ENCODE data around the gene REST. TPM values are rescaled to one million over a fixed set of nuclear protein-coding genes. Genes with fewer than 3 reads are reported as not detected.

REST gene
- total and polyA plus RNA-seq, 2 of the 8 experiments (the other 6 are each of a cell fraction or from before 2014, with no cell fraction given), result 10.2 to 66.3 TPM

- TF ChIP-seq SIN3A (conservative IDR thresholded peaks at IDR 0.05 in 1 of 2, IDR thresholded peaks at IDR 0.05 in 1 of 2; ENCODE audit: low read depth in 1 of 2, low read length in 2 of 2) (peak; percentile 38 to 47; a peak in 1 of 4 replicates), MAFK (IDR thresholded peaks at IDR 0.05; ENCODE audit: low read depth, low read length) (no peak), HDAC6 (IDR thresholded peaks at IDR 0.05; ENCODE audit: low read depth, low read length) (no peak), MAX (IDR thresholded peaks at IDR 0.05) (peak; percentile 40; the same call in 1 of the 2 replicates), SAP30 (IDR thresholded peaks at IDR 0.05; ENCODE audit: insufficient read depth, insufficient replicate concordance, low read length) (no peak), EP300 (IDR thresholded peaks at IDR 0.05; ENCODE audit: borderline replicate concordance in 1 of 2, low read depth in 2 of 2, low read length in 2 of 2) (no peak), ASH2L (IDR thresholded peaks at IDR 0.05; ENCODE audit: low read length) (peak; percentile 53), HDAC2 (IDR thresholded peaks at IDR 0.05; ENCODE audit: borderline replicate concordance in 1 of 2, low read depth in 2 of 2, low read length in 2 of 2) (peak in 1 of 2 experiments; percentile 81; a peak in 2 of 4 replicates), TAF1 (IDR thresholded peaks at IDR 0.05; ENCODE audit: low read depth, low read length) (peak; percentile 37; the same call in 1 of the 2 replicates), CHD1 (IDR thresholded peaks at IDR 0.05; ENCODE audit: low read depth, low read length) (no peak), SP4 (IDR thresholded peaks at IDR 0.05; ENCODE audit: low read length) (no peak), BCL11A (IDR thresholded peaks at IDR 0.05; ENCODE audit: low read depth in 2 of 2, low read length in 2 of 2) (no peak), SUZ12 (IDR thresholded peaks at IDR 0.05; ENCODE audit: low read length) (no peak), KDM1A (IDR thresholded peaks at IDR 0.05; ENCODE audit: borderline replicate concordance, low read length) (no peak), SP1 (IDR thresholded peaks at IDR 0.05; ENCODE audit: low read depth, low read length) (no peak), POLR2AphosphoS5 (IDR thresholded peaks at IDR 0.05; ENCODE audit: low read depth, low read length) (0 out of 2 replicates have a peak, but pooled peaks have one; percentile 31), PHF8 (conservative IDR thresholded peaks at IDR 0.05; ENCODE audit: low read depth, low read length) (peak; percentile 31; the same call in 1 of the 2 replicates)
- TF ChIP-seq, protein P1, sequence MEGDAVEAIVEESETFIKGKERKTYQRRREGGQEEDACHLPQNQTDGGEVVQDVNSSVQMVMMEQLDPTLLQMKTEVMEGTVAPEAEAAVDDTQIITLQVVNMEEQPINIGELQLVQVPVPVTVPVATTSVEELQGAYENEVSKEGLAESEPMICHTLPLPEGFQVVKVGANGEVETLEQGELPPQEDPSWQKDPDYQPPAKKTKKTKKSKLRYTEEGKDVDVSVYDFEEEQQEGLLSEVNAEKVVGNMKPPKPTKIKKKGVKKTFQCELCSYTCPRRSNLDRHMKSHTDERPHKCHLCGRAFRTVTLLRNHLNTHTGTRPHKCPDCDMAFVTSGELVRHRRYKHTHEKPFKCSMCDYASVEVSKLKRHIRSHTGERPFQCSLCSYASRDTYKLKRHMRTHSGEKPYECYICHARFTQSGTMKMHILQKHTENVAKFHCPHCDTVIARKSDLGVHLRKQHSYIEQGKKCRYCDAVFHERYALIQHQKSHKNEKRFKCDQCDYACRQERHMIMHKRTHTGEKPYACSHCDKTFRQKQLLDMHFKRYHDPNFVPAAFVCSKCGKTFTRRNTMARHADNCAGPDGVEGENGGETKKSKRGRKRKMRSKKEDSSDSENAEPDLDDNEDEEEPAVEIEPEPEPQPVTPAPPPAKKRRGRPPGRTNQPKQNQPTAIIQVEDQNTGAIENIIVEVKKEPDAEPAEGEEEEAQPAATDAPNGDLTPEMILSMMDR (IDR thresholded peaks at IDR 0.05; ENCODE audit: control extremely low read depth in 1 of 3, insufficient read depth in 1 of 3, low read depth in 1 of 3, low read length in 3 of 3), result peak in 2 of 3 experiments; percentile 12 to 16; a peak in 2 of 4 replicates
Measured at GRCh38 chr4:56976837-56977320, 69.2 kb downstream of the REST start (continued).

All from H1 (cell line).